OCI-LY1 (cell line): ENCODE results near the gene MTG2.

Experiments used
- CTCF ChIP-seq: fragments of 200-600 bp; sonication (generic), shearing (Covaris generic); IDR thresholded peaks from 2 replicates; pipeline ENCODE4 v1.5.1; 2017; ENCODE audit warnings: mild to moderate bottlenecking, antibody characterized with exemption, low read length, moderate library complexity, mixed read lengths
- EZH2 ChIP-seq: fragments of 200-600 bp; sonication (generic), shearing (Covaris generic); IDR thresholded peaks from 2 replicates; pipeline ENCODE4 v1.8.0; 2017; ENCODE audit warnings: borderline replicate concordance, mixed run types, mild to moderate bottlenecking, antibody characterized with exemption, low read length, moderate library complexity, mixed read lengths

- TF ChIP-seq CTCF (no peak), EZH2 (no peak)
Measured at GRCh38 chr20:62237514-62237800, 54.6 kb downstream of the MTG2 start.
